ENCODE measurements around the gene CIRBP. TPM values are rescaled to one million over a fixed set of nuclear protein-coding genes. Genes with fewer than 3 reads are reported as not detected.
A peak's percentile ranks its signal among the peaks of the same experiment; 100 is the strongest.

The CIRBP gene
- total RNA-seq, 2 experiments from 2014 or later = 172 to 195 TPM

DNA sequence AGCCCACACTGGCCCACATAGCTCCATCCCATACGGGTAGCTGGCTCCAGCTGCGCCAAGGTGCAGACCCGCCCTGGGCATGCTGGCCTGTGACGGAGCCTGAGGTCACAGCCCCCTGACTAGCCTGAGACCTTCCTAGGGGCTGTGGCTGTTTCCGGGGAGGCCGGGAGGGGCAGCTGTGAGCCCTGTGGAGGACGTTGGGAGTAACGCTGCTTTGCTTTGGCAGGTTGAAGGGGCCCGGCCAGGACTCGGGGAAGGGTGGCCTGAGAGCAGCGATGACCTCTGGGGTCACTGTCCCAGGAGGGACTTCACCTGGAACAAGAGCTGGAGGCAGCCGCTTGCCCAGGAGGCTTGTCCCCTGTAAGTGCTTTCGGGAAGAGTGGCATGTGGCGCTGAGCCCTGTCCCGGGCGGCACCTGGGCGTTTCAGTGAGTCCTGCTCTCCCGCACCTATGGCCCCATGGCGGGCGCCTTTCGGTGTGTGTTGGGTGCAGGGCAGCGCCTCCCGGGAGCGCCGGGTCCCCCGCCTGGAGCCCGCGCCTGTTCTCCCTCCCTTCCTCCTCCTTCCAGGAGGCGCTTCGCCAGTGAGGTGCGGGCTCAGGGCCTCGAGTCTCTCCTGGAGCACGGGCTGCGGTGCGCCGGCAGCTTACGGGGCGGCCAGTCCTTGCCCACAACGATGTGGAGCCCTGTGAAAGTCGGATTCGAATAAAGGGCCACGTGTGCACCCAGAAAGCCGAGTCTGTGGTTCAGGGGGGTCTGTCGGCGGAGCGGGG, 5.1 kb downstream of the CIRBP start:
- no peaks in the 10 kb centered on the region for H3K27me3 Mint-ChIP-seq (ENCODE audit: low read depth)
- peaks cover 65% of the 10 kb centered on the region for H3K36me3 Mint-ChIP-seq (ENCODE audit: low read depth)
- no peaks in the 10 kb centered on the region for H3K9me3 Mint-ChIP-seq (ENCODE audit: insufficient read depth)
- ATAC-seq = no peak
- POLR2A ChIA-PET = interaction anchor here (0.5 to 1.4 kb wide), 5 partner anchors 14 to 881 kb away, joined by 3 to 10 read pairs (median 4); no protein-coding TSS in a partner anchor
- CTCF ChIA-PET = interaction anchor here (1.4 to 3.6 kb wide), 3 partner anchors 10 to 34 kb away, joined by 3 to 34 read pairs (median 6); no protein-coding TSS in a partner anchor
- peak overlapping the region; percentile 73 for H3K27ac Mint-ChIP-seq
- peaks cover 49% of the 10 kb centered on the region for H3K4me1 Mint-ChIP-seq (ENCODE audit: low read depth)
- DNase-seq = no peak
- peak overlapping the region; percentile 68 for H3K4me3 Mint-ChIP-seq

DNA sequence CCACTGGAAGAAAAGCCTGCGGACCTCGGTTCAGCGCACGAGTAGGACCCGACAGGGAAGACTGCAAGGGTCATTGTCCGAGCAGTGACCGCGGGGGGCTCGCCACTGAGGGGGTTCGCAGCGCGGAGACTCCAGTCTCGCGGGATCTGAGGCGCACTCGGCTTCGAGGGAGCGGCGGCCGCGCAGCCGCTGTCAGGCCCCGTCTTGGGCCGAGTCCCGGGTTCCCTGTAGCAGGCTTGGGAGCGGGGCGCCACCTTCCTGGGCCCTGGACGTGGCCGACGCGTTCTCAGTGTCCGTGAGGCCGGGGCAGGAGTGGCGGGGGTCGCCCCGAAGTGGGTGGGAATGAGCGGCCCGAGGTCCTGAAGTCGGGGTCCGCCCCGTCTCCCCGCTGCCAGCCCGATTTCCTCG, 5.7 kb downstream of the CIRBP start:
- Mint-ChIP-seq H3K4me1 (ENCODE audit: low read depth) (peaks cover 52% of the 10 kb centered on the region), H3K4me3 (peak overlapping the region; percentile 70), H3K27ac (peak overlapping the region; percentile 73), H3K36me3 (ENCODE audit: low read depth) (peaks cover 68% of the 10 kb centered on the region), H3K27me3 (ENCODE audit: low read depth) (no peaks in the 10 kb centered on the region), H3K9me3 (ENCODE audit: insufficient read depth) (no peaks in the 10 kb centered on the region)
- DNase-seq (no peak), ATAC-seq (no peak)
- ChIA-PET CTCF (interaction anchor here (0.9 to 6.3 kb wide), 5 partner anchors 8 to 108 kb away, joined by 3 to 57 read pairs (median 4); no protein-coding TSS in a partner anchor), POLR2A (interaction anchor here (0.5 to 1.5 kb wide), 8 partner anchors 8 to 882 kb away, joined by 3 to 13 read pairs (median 4); partner anchors contain the start of gene NDUFS7)

DNA sequence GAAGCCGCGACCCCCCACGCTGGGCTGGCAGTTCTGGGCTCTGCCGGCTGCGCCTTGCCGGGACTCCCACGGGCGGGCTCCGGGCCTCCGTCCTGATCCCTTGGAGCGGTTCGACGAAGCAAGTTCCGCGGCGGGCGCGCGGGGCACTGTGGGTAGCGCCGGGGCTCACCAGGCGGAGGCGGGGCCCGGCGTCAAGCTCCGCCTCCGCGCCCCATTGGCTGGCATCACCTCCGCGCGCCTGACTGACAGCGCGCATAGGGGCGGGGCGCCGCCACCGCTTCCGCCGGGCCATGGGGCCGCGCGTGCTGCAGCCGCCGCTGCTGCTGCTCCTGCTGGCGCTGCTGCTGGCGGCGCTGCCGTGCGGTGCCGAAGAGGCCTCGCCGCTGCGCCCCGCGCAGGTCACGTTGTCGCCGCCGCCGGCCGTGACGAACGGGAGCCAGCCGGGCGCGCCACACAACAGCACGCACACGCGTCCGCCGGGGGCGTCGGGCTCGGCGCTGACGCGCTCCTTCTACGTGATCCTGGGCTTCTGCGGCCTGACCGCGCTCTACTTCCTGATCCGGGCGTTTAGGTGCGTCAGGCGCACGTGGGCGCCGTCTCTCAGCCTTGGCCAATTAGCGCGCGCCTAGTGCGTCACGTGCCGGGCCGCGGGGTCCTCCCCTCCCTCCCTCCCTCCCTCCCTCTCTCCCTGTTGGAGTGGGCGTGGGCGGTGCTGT, 6.3 kb downstream of the CIRBP start, which contains the start of gene FAM174C:
Gene FAM174C (plus strand): TSS at position 271 of the 716 bp plus-strand sequence. CDS start 20 bp downstream, at position 291.
- H3K4me1 Mint-ChIP-seq (ENCODE audit: low read depth) = peaks cover 54% of the 10 kb centered on the region

DNA sequence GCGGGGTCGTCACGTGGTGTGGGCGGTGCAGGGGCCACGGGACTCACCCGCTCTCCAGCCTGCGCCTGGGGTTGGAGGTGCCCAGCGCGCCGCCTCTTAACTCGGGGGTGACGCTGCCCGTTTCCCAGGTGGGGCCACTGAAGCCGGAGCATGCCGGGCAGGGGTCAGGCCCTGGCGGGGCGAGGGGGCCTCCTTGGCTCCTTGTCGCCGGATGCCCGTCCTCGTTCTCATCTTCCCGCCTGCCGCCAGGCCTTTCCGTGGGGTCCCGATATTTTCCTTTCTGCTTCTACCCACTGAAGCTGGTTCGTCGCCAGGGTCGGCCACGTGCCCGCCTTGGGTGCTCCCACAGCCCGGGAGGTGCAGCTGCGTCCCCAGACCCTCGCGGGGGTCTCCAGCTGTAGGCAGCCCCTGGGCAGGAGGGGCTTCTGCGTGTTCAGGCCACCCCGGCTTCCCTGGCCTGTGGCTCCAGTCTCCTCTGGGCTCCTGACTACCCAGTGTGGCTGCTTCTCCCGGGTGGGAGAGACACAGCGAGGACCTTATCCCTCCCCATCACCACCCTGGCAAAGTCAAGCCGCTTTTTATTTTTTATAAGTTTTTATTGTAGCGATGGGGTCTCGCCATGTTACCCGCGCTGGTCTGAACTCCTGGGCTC, 7.0 kb downstream of the CIRBP start:
- Mint-ChIP-seq H3K27ac (peak overlapping the region; percentile 95), H3K36me3 (ENCODE audit: low read depth) (peaks cover 62% of the 10 kb centered on the region), H3K4me3 (peak overlapping the region; percentile 79), H3K27me3 (ENCODE audit: low read depth) (no peaks in the 10 kb centered on the region), H3K9me3 (ENCODE audit: insufficient read depth) (no peaks in the 10 kb centered on the region), H3K4me1 (ENCODE audit: low read depth) (peaks cover 47% of the 10 kb centered on the region)
- ChIA-PET CTCF (interaction anchor here (0.9 to 6.3 kb wide), 2 partner anchors 8 to 32 kb away, joined by 3 to 57 read pairs; no protein-coding TSS in a partner anchor), POLR2A (interaction anchor here (1.5 kb wide), 1 partner anchor 107 kb away, joined by 4 read pairs; the partner anchor contains the start of gene NDUFS7)
- no peak for ATAC-seq
- no peak for DNase-seq

More for the DNA sequence above, 6.3 kb downstream of the CIRBP start, which contains the start of gene FAM174C:
- POLR2A ChIA-PET = interaction anchor here (0.6 to 1.5 kb wide), 9 partner anchors 9 to 167 kb away, joined by 3 to 13 read pairs (median 4); partner anchors contain the start of gene NDUFS7
- CTCF ChIA-PET = interaction anchor here (0.9 to 6.3 kb wide), 5 partner anchors 9 to 108 kb away, joined by 3 to 57 read pairs (median 4); no protein-coding TSS in a partner anchor
- DNase-seq = peak; percentile 98
- Mint-ChIP-seq H3K36me3 (ENCODE audit: low read depth) (peaks cover 68% of the 10 kb centered on the region), H3K27ac (peak within 1 kb of the TSS; percentile 95), H3K9me3 (ENCODE audit: insufficient read depth) (no peaks in the 10 kb centered on the region), H3K27me3 (ENCODE audit: low read depth) (no peaks in the 10 kb centered on the region), H3K4me3 (peak within 1 kb of the TSS; percentile 79)
- ATAC-seq = peak; percentile 82

DNA sequence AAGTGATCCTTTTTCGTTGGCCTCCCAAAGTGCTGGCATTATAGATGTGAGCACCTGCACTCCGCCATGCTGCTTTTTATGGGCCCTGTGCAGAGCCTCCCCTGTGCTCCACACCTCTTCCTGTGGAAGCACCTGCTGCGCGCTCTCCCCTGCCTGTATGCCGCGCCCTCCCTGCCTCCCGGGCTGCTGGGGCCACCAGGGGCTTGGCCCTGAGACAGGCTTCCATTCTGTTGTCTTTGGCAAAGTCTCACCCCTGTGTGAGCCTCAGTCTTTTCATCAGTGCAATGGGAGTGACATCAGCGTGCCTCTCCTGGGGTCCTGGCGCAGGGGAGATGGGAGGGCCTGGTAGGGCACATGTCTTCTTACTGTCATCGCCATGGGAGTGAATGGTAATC, 7.5 kb downstream of the CIRBP start:
- Mint-ChIP-seq H3K36me3 (ENCODE audit: low read depth) (peaks cover 57% of the 10 kb centered on the region), H3K4me1 (ENCODE audit: low read depth) (peaks cover 42% of the 10 kb centered on the region), H3K27me3 (ENCODE audit: low read depth) (no peaks in the 10 kb centered on the region), H3K4me3 (peak overlapping the region; percentile 79), H3K9me3 (ENCODE audit: insufficient read depth) (no peaks in the 10 kb centered on the region), H3K27ac (peak overlapping the region; percentile 95)
- POLR2A ChIA-PET = interaction anchor here (1.6 kb wide), 1 partner anchor 8 kb away, joined by 7 read pairs; the partner anchor contains the start of gene CIRBP
- CTCF ChIA-PET = interaction anchor here (0.9 to 6.3 kb wide), 3 partner anchors 8 to 107 kb away, joined by 3 to 57 read pairs (median 5); partner anchors contain the start of gene NDUFS7
- DNase-seq (peak; percentile 59), ATAC-seq (no peak)

DNA sequence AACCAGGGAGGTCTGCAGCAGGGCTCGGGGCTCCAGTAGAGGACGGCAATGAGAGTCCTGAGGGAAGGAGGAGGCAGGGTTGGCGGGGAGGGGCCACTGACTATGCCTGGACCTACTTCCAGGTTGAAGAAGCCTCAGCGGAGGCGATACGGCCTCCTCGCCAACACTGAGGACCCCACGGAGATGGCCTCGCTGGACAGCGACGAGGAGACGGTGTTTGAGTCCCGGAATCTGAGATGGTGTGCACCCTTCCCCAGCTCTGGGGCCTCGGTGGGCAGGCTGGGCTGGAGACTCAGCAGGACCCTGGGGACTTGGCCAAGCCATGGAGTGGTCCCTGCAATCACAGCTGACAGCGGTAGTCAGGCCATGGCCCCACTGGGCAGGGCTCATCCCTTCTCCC, 7.9 kb downstream of the CIRBP start:
- Mint-ChIP-seq H3K4me3 (peak overlapping the region; percentile 79), H3K4me1 (ENCODE audit: low read depth) (peaks cover 40% of the 10 kb centered on the region), H3K9me3 (ENCODE audit: insufficient read depth) (no peaks in the 10 kb centered on the region), H3K27ac (peak overlapping the region; percentile 95), H3K27me3 (ENCODE audit: low read depth) (no peaks in the 10 kb centered on the region), H3K36me3 (ENCODE audit: low read depth) (peaks cover 53% of the 10 kb centered on the region)
- ChIA-PET POLR2A (interaction anchor here (1.6 kb wide), 1 partner anchor 8 kb away, joined by 7 read pairs; the partner anchor contains the start of gene CIRBP), CTCF (interaction anchor here (1.1 to 6.3 kb wide), 3 partner anchors 33 to 106 kb away, joined by 4 to 57 read pairs (median 5); partner anchors contain the start of gene NDUFS7)
- ATAC-seq (no peak), DNase-seq (no peak)

DNA sequence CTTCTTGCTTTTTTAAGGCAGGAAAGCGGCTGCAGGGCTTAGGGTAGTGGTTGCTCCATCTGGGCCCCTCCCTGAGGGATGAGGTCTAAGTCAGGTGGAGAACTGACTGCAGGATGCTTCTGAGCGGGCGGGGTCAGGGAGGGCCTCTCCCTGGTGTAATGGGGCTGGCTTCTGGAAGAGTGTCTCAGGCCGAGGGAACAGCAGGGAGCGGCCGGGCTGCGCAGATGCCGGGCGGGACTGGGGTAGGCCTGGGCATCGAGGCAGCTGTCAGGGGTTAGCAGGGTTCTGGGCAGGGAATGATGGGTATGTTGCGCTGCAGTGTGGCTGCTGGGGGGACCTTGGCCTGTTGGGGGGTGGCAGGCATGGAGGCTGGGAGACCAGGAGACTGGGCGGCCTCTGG, 8.9 kb downstream of the CIRBP start:
- H3K4me1 Mint-ChIP-seq (ENCODE audit: low read depth) = peaks cover 31% of the 10 kb centered on the region
- peak overlapping the region; percentile 25 for H3K27ac Mint-ChIP-seq
- no peaks in the 10 kb centered on the region for H3K9me3 Mint-ChIP-seq (ENCODE audit: insufficient read depth)
- POLR2A ChIA-PET = interaction anchor here (1.6 kb wide), 1 partner anchor 9 kb away, joined by 7 read pairs; the partner anchor contains the start of gene CIRBP
- no peaks in the 10 kb centered on the region for H3K27me3 Mint-ChIP-seq (ENCODE audit: low read depth)
- no peak for DNase-seq
- H3K4me3 Mint-ChIP-seq = no peak overlapping the region
- no peak for ATAC-seq
- CTCF ChIA-PET = interaction anchor here (1.1 to 6.3 kb wide), 3 partner anchors 9 to 94 kb away, joined by 3 to 57 read pairs (median 4); partner anchors contain the start of gene CIRBP
- H3K36me3 Mint-ChIP-seq (ENCODE audit: low read depth) = peaks cover 43% of the 10 kb centered on the region

DNA sequence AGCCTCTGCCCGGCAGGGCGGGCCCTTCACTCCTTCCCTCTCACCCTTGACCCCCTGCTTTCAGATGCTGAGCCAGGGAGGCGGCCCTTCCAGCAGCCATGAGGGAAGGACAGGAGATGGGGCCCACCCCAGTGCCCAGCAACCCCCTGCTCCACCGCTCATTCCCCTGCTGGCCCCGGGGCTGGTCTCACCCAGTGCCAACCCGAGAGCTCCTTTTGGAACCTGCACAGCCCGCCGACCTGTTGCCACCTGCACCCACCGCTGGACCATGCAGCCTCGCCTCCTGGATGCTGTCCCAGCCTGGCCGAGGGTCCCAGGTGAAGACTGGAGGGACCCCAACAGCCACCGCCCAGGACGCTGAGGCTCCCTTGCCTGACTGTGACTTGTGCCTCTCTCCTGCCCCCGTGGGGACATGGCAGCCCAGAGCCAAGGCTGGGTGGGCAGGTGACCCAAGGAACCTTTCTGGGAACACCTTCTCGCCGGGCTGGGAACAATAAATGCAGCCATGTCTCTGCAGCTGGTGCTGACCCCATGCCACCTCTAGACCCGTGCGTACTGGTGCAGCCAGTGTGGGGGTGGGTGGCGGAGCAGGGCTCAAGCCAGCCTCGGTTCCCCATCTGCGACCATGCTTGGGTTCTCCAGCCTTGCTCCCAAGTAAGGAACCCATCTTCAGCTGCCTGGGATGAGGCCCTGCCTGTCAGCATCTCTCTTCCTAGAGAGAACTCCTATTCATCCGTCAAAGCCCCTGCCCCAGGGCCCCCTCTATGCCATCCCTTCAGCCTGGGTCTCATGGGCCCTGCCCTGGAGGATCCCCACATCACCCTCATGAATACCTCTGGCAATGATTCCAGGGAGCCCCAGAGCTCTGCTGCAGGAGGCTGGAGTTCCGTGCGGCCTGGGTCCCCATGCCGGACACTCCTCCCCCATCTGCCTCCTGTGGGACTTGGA, 9.9 kb downstream of the CIRBP start:
- DNase-seq (no peak), ATAC-seq (no peak)
- no peak overlapping the region for H3K27ac Mint-ChIP-seq
- peaks cover 24% of the 10 kb centered on the region for H3K4me1 Mint-ChIP-seq (ENCODE audit: low read depth)
- peaks cover 35% of the 10 kb centered on the region for H3K36me3 Mint-ChIP-seq (ENCODE audit: low read depth)
- ChIA-PET CTCF (interaction anchor here (0.9 to 6.3 kb wide), 14 partner anchors 10 to 193 kb away, joined by 3 to 57 read pairs (median 4); partner anchors contain the start of gene CIRBP), POLR2A (interaction anchor here (1.2 to 1.3 kb wide), 2 partner anchors 9 to 10 kb away, joined by 7 to 8 read pairs; partner anchors contain the start of gene CIRBP)
- no peaks in the 10 kb centered on the region for H3K27me3 Mint-ChIP-seq (ENCODE audit: low read depth)
- H3K4me3 Mint-ChIP-seq = no peak overlapping the region
- H3K9me3 Mint-ChIP-seq (ENCODE audit: insufficient read depth) = no peaks in the 10 kb centered on the region

DNA sequence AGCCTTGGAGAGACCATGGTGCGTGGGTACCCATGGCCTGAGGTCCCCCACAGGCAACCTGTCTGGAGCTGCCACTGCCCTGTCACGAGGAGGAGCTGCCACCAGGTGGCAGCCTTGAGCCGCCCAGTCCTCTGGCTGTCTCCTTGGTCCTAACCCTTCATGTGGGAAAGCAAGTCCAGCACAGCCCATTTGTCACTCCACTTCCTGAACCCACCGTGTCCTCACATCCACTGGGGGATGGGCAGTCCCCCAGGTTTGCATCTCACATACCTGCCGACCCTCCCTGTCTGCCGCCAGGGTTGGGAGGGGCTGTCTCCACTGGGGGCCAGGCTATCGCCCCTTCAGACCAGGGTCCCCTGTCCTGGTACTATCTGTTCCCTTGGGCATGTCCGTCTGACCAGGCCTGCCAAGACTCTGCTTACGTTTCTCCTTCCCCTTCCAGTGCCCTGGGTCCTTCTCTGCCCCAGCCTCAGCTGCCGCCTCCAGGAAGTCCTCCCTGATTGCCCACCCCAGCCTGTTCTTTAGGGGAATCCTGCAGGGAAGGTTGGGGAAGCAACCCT, 10.7 kb downstream of the CIRBP start:
- CTCF ChIA-PET = interaction anchor here (0.9 to 6.3 kb wide), 13 partner anchors 10 to 192 kb away, joined by 3 to 57 read pairs (median 4); partner anchors contain the start of gene CIRBP
- H3K9me3 Mint-ChIP-seq (ENCODE audit: insufficient read depth) = no peaks in the 10 kb centered on the region
- peak overlapping the region; percentile 49 for H3K27ac Mint-ChIP-seq
- peaks cover 28% of the 10 kb centered on the region for H3K36me3 Mint-ChIP-seq (ENCODE audit: low read depth)
- DNase-seq (peak; percentile 86), ATAC-seq (peak; percentile 12)
- POLR2A ChIA-PET = interaction anchor here (0.6 to 1.3 kb wide), 4 partner anchors 10 to 103 kb away, joined by 3 to 8 read pairs (median 5); partner anchors contain the start of gene CIRBP
- peaks cover 8% of the 10 kb centered on the region for H3K27me3 Mint-ChIP-seq (ENCODE audit: low read depth)
- peaks cover 22% of the 10 kb centered on the region for H3K4me1 Mint-ChIP-seq (ENCODE audit: low read depth)
- no peak overlapping the region for H3K4me3 Mint-ChIP-seq
